ENCODE measurements around the gene EFHC1.

- TF ChIP-seq TAF1 (IDR thresholded peaks at IDR 0.05; ENCODE audit: borderline replicate concordance, low read depth, low read length) (no peak), POLR2A (IDR thresholded peaks at IDR 0.05; ENCODE audit: low read depth, low read length) (no peak)
Observed at GRCh38 chr6:52573295-52573694, 153.2 kb downstream of the EFHC1 start.

Measured in GM12892 (cell line).